Neural cell (in vitro differentiated cells): ENCODE measurements around the gene ARHGEF10L. TPM values are rescaled to one million over a fixed set of nuclear protein-coding genes. Genes with fewer than 3 reads are reported as not detected.

Experiments used
- H2AFZ ChIP-seq: fragments of 200-600, 300-800 bp; sonication (generic), shearing (Covaris generic); 2 replicates; pipeline ENCODE4 v1.6.0; 2014; ENCODE audit warnings: low read depth, mild to moderate bottlenecking, antibody characterized with exemption, low read length, moderate library complexity
- H3F3A ChIP-seq: fragments of 200-600 bp; shearing (Covaris generic); 2 replicates; pipeline ENCODE4 v1.6.1; 2016; ENCODE audit warnings: mild to moderate bottlenecking, moderate library complexity, mixed read lengths, antibody characterized with exemption, low read length; ENCODE audit not compliant: insufficient read depth, poor library complexity, severe bottlenecking
- H3K27ac ChIP-seq: fragments of 200-600, 300-800 bp; sonication (generic), shearing (Covaris generic); 2 replicates; pipeline ENCODE4 v1.5.1; 2014; ENCODE audit warnings: mild to moderate bottlenecking, low read length, moderate library complexity
- H3K27me3 ChIP-seq: fragments of 300-800, 200-600 bp; sonication (generic), shearing (Covaris generic); 2 replicates; pipeline ENCODE4 v1.6.0; 2014; ENCODE audit warnings: mild to moderate bottlenecking, low read depth, low read length, moderate library complexity; ENCODE audit not compliant: insufficient read depth
- H3K36me3 ChIP-seq: fragments of 300-800, 200-600 bp; sonication (generic), shearing (Covaris generic); 2 replicates; pipeline ENCODE4 v1.5.1; 2014; ENCODE audit warnings: mild to moderate bottlenecking, antibody characterized with exemption, low read length, moderate library complexity; ENCODE audit not compliant: insufficient read depth
- H3K4me2 ChIP-seq: fragments of 300-800, 200-600 bp; sonication (generic), shearing (Covaris generic); 2 replicates; pipeline ENCODE4 v1.6.0; 2014; ENCODE audit warnings: mild to moderate bottlenecking, low read length
- H3K4me3 ChIP-seq: fragments of 300-800, 200-600 bp; sonication (generic), shearing (Covaris generic); 2 replicates; pipeline ENCODE4 v1.5.1; 2014; ENCODE audit warnings: mild to moderate bottlenecking, low read length, moderate library complexity
- H3K79me2 ChIP-seq: fragments of 200-600 bp; shearing (Covaris generic); replicated peaks from 2 replicates; pipeline ENCODE4 v1.6.0; 2014; ENCODE audit warnings: mild to moderate bottlenecking, low read length, moderate library complexity; ENCODE audit not compliant: insufficient read depth
- H3K9ac ChIP-seq: fragments of 300-800, 200-600 bp; sonication (generic), shearing (Covaris generic); 2 replicates; pipeline ENCODE4 v1.6.1; 2016; ENCODE audit warnings: mild to moderate bottlenecking, low read length, mixed read lengths
- H3K9me2 ChIP-seq: fragments of 200-600 bp; shearing (Covaris generic); 2 replicates; pipeline ENCODE4 v1.6.1; 2016; ENCODE audit warnings: mild to moderate bottlenecking, low read length, mixed read lengths; ENCODE audit not compliant: insufficient read depth
- H3K9me3 ChIP-seq: fragments of 200-600, 300-800 bp; sonication (generic), shearing (Covaris generic); 2 replicates; pipeline ENCODE4 v1.6.1; 2016; ENCODE audit warnings: mild to moderate bottlenecking, mixed run types, low read length, moderate library complexity, mixed read lengths
- H4K20me1 ChIP-seq: fragments of 200-600 bp; shearing (Covaris generic); 2 replicates; pipeline ENCODE4 v1.6.1; 2016; ENCODE audit warnings: mild to moderate bottlenecking, mixed run types; ENCODE audit not compliant: insufficient read depth
- EP300 ChIP-seq: fragments of 450-650 bp; conservative IDR thresholded peaks from 2 replicates; pipeline ENCODE4 v1.6.1; 2014; ENCODE audit warnings: antibody characterized with exemption, mild to moderate bottlenecking, moderate library complexity; ENCODE audit not compliant: poor library complexity, severe bottlenecking
- EZH2 ChIP-seq: fragments of 200-600, 300-800 bp; shearing (Covaris generic), sonication (generic); IDR thresholded peaks from 2 replicates; pipeline ENCODE4 v1.6.1; 2014; ENCODE audit warnings: antibody characterized with exemption, low read length, borderline replicate concordance, mild to moderate bottlenecking; ENCODE audit not compliant: insufficient read depth, poor library complexity, severe bottlenecking
- MXI1 ChIP-seq: fragments of 450-650 bp; conservative IDR thresholded peaks from 2 replicates; pipeline ENCODE4 v1.6.1; 2014; ENCODE audit warnings: antibody characterized with exemption, mild to moderate bottlenecking; ENCODE audit not compliant: poor library complexity, severe bottlenecking
- POLR2AphosphoS5 ChIP-seq: IDR thresholded peaks from 2 replicates; pipeline ENCODE4 v1.6.1; 2012
- RAD21 ChIP-seq: fragments of 450-650 bp; conservative IDR thresholded peaks from 2 replicates; pipeline ENCODE4 v1.6.1; 2014; ENCODE audit warnings: antibody characterized with exemption, mild to moderate bottlenecking, moderate library complexity
- SMC3 ChIP-seq: fragments of 450-650 bp; conservative IDR thresholded peaks from 2 replicates; pipeline ENCODE4 v1.6.1; 2014; ENCODE audit warnings: antibody characterized with exemption, mild to moderate bottlenecking, moderate library complexity; ENCODE audit not compliant: poor library complexity
- TAF1 ChIP-seq: IDR thresholded peaks from 2 replicates; pipeline ENCODE4 v1.6.1; 2012; ENCODE audit warnings: low read depth
- polyA plus RNA-seq: library from polyadenylated mRNA; depleted of rRNA; stranded (reverse); fragments of >200 nt; gene quantifications from 2 replicates; pipeline ENCODE4 v1.2.3, GENCODE V29; 2014
- TF ChIP-seq, protein P1 (sequence below): fragments of 450-650 bp; IDR thresholded peaks from 2 replicates; pipeline ENCODE4 v1.5.1; 2014; ENCODE audit warnings: antibody characterized with exemption, mild to moderate bottlenecking, moderate library complexity; ENCODE audit not compliant: poor library complexity, severe bottlenecking
- TF ChIP-seq, protein P2 (sequence below): IDR thresholded peaks from 2 replicates; pipeline ENCODE4 v1.6.1; 2012; ENCODE audit warnings: borderline replicate concordance

Gene ARHGEF10L
- polyA plus RNA-seq, 1 donor from 2014 or later = 123 TPM

DNA sequence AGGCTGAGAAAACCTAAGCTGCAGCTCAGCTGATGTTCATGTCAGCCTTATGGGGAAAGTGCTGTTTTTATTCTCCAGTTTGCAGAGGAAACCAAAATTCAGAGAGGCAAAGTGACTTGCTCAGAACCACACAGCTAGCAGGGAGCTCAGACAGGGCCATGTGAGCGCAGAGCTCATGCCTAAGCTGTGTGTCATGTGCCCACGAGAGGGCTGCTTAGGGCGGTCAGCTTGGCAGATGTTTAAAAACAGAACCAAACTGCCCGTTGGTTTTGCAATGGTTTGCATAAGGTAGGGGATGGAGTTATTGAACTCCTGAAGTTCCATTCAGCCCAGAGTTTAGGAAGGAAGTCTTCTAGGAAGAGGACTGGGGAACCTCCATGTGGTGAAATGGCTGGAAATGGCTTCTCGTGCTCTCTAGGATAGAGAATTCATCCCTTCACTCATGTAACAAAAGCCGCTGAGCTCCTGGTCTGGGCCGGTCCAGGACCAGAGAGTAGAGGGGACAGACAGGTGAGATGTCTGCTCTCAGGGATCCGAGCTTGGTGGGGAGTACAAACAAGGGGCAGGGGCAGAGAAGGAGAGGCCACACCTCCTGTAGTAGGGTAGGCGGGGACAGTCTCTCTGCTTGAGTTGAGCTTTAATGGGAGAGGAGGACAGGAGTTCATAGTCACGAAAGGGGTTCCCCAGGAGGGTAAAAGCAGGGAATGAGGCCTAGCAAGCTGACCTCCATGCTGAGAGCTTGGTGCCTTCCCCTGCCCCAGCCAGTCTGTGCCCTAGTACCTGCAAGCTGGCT is 46.9 kb downstream of the ARHGEF10L start:
- Histone ChIP-seq H3K9me3 (no peaks in the 10 kb centered on the region), H4K20me1 (no peaks in the 10 kb centered on the region), H3K4me3 (no peak overlapping the region), H3K4me2 (no peak overlapping the region), H3F3A (no peaks in the 10 kb centered on the region), H3K36me3 (no peaks in the 10 kb centered on the region), H3K79me2 (no peaks in the 10 kb centered on the region), H3K27ac (no peak overlapping the region), H3K9me2 (no peaks in the 10 kb centered on the region), H2AFZ (no peak overlapping the region), H3K27me3 (no peaks in the 10 kb centered on the region), H3K9ac (no peak overlapping the region)
- TF ChIP-seq TAF1 = no peak
- TF ChIP-seq EZH2 = no peak
- TF ChIP-seq, protein P1, sequence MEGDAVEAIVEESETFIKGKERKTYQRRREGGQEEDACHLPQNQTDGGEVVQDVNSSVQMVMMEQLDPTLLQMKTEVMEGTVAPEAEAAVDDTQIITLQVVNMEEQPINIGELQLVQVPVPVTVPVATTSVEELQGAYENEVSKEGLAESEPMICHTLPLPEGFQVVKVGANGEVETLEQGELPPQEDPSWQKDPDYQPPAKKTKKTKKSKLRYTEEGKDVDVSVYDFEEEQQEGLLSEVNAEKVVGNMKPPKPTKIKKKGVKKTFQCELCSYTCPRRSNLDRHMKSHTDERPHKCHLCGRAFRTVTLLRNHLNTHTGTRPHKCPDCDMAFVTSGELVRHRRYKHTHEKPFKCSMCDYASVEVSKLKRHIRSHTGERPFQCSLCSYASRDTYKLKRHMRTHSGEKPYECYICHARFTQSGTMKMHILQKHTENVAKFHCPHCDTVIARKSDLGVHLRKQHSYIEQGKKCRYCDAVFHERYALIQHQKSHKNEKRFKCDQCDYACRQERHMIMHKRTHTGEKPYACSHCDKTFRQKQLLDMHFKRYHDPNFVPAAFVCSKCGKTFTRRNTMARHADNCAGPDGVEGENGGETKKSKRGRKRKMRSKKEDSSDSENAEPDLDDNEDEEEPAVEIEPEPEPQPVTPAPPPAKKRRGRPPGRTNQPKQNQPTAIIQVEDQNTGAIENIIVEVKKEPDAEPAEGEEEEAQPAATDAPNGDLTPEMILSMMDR = no peak
- TF ChIP-seq RAD21 = no peak
- TF ChIP-seq SMC3 = no peak
- TF ChIP-seq, protein P2, sequence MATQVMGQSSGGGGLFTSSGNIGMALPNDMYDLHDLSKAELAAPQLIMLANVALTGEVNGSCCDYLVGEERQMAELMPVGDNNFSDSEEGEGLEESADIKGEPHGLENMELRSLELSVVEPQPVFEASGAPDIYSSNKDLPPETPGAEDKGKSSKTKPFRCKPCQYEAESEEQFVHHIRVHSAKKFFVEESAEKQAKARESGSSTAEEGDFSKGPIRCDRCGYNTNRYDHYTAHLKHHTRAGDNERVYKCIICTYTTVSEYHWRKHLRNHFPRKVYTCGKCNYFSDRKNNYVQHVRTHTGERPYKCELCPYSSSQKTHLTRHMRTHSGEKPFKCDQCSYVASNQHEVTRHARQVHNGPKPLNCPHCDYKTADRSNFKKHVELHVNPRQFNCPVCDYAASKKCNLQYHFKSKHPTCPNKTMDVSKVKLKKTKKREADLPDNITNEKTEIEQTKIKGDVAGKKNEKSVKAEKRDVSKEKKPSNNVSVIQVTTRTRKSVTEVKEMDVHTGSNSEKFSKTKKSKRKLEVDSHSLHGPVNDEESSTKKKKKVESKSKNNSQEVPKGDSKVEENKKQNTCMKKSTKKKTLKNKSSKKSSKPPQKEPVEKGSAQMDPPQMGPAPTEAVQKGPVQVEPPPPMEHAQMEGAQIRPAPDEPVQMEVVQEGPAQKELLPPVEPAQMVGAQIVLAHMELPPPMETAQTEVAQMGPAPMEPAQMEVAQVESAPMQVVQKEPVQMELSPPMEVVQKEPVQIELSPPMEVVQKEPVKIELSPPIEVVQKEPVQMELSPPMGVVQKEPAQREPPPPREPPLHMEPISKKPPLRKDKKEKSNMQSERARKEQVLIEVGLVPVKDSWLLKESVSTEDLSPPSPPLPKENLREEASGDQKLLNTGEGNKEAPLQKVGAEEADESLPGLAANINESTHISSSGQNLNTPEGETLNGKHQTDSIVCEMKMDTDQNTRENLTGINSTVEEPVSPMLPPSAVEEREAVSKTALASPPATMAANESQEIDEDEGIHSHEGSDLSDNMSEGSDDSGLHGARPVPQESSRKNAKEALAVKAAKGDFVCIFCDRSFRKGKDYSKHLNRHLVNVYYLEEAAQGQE = no peak
- no peak for TF ChIP-seq POLR2AphosphoS5
- no peak for TF ChIP-seq EP300
- no peak for TF ChIP-seq MXI1

DNA sequence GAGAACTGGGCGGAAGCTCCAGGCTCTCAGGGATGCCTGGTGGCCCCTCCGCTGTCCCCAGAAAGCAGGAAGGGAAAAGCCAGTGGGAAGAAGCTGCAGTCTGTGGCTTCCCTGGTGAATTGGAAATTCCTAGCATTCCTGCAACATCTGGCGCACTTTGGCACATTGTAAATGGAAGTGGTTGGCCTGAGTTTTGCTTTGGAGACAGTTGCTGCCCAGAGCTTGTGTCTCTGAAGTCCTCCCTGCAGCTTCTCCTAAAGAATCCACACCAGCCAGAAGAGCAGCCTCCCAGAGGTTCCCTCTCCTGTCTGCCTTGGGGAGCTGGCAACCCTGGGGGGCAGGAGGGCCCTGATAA is 48.2 kb downstream of the ARHGEF10L start:
- Histone ChIP-seq H3K9me2 (no peaks in the 10 kb centered on the region), H3K27me3 (no peaks in the 10 kb centered on the region), H4K20me1 (no peaks in the 10 kb centered on the region), H3K27ac (no peak overlapping the region), H3K9ac (no peak overlapping the region), H3F3A (no peaks in the 10 kb centered on the region), H3K4me3 (no peak overlapping the region), H3K79me2 (no peaks in the 10 kb centered on the region), H3K9me3 (no peaks in the 10 kb centered on the region), H2AFZ (no peak overlapping the region), H3K36me3 (no peaks in the 10 kb centered on the region), H3K4me2 (no peak overlapping the region)
- no peak for TF ChIP-seq RAD21
- TF ChIP-seq, protein P1 = no peak
- TF ChIP-seq POLR2AphosphoS5 = no peak
